Endothelial cell of umbilical vein (primary cell): ENCODE measurements around the gene NFATC1.

Experiments used
- FOS ChIP-seq: IDR thresholded peaks from 2 replicates; pipeline ENCODE4 v1.6.1; 2011; ENCODE audit warnings: mild to moderate bottlenecking, low read length, moderate library complexity, borderline replicate concordance; ENCODE audit not compliant: insufficient read depth
- POLR2A ChIP-seq: IDR thresholded peaks from 2 replicates; pipeline ENCODE4 v1.6.1; 2012; ENCODE audit warnings: low read depth, mild to moderate bottlenecking, control low read depth, low read length
- POLR2AphosphoS5 ChIP-seq: IDR thresholded peaks from 2 replicates; pipeline ENCODE4 v1.6.1; 2012; ENCODE audit warnings: low read depth, mild to moderate bottlenecking, control low read depth, low read length, moderate library complexity; ENCODE audit not compliant: insufficient read depth
- TF ChIP-seq, protein P1 (sequence below), 2 donors: IDR thresholded peaks; 1 replicate in 1 of 2; 2 replicates in 1 of 2; pipeline ENCODE4 v1.5.1; 2011; ENCODE audit warnings: low read length in 2 of 2, mild to moderate bottlenecking in 2 of 2, moderate library complexity in 2 of 2, control low read depth in 1 of 2, inconsistent platforms in 1 of 2, low read depth in 1 of 2; ENCODE audit not compliant: insufficient read depth in 1 of 2; ENCODE audit errors: extremely low read depth in 1 of 2

- TF ChIP-seq POLR2AphosphoS5 (no peak), POLR2A (no peak), FOS (no peak)
- TF ChIP-seq, protein P1, sequence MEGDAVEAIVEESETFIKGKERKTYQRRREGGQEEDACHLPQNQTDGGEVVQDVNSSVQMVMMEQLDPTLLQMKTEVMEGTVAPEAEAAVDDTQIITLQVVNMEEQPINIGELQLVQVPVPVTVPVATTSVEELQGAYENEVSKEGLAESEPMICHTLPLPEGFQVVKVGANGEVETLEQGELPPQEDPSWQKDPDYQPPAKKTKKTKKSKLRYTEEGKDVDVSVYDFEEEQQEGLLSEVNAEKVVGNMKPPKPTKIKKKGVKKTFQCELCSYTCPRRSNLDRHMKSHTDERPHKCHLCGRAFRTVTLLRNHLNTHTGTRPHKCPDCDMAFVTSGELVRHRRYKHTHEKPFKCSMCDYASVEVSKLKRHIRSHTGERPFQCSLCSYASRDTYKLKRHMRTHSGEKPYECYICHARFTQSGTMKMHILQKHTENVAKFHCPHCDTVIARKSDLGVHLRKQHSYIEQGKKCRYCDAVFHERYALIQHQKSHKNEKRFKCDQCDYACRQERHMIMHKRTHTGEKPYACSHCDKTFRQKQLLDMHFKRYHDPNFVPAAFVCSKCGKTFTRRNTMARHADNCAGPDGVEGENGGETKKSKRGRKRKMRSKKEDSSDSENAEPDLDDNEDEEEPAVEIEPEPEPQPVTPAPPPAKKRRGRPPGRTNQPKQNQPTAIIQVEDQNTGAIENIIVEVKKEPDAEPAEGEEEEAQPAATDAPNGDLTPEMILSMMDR (IDR thresholded peaks at IDR 0.05; ENCODE audit: extremely low read depth in 1 of 2, insufficient read depth in 1 of 2, low read depth in 1 of 2, low read length in 2 of 2) = no peak
These were observed 148.2 kb downstream of the NFATC1 start for GRCh38 chr18:79543861-79544385.
